ENCODE data around the gene TMCC2.

- TF ChIP-seq EZH2 (IDR thresholded peaks at IDR 0.05; ENCODE audit: low read depth, unreplicated experiment) (no peak), JUNB (IDR thresholded peaks at IDR 0.05; ENCODE audit: unreplicated experiment) (no peak), REST (IDR thresholded peaks at IDR 0.05; ENCODE audit: unreplicated experiment) (no peak), POLR2AphosphoS5 (IDR thresholded peaks at IDR 0.05; ENCODE audit: low read depth) (no peak), EZH2phosphoT487 (IDR thresholded peaks at IDR 0.05; ENCODE audit: unreplicated experiment) (no peak), CREB1 (CRISPR knock-in tag; IDR thresholded peaks at IDR 0.05; ENCODE audit: low read depth) (peak; percentile 31; the same call in 1 of the 2 replicates), STAT1 (IDR thresholded peaks at IDR 0.05; ENCODE audit: unreplicated experiment) (no peak), ZNF331 (CRISPR knock-in tag; IDR thresholded peaks at IDR 0.05; ENCODE audit: low read depth) (peak; percentile 21; the same call in 1 of the 2 replicates), ZNF114 (CRISPR knock-in tag; IDR thresholded peaks at IDR 0.05) (no peak)
- TF ChIP-seq, protein P1, sequence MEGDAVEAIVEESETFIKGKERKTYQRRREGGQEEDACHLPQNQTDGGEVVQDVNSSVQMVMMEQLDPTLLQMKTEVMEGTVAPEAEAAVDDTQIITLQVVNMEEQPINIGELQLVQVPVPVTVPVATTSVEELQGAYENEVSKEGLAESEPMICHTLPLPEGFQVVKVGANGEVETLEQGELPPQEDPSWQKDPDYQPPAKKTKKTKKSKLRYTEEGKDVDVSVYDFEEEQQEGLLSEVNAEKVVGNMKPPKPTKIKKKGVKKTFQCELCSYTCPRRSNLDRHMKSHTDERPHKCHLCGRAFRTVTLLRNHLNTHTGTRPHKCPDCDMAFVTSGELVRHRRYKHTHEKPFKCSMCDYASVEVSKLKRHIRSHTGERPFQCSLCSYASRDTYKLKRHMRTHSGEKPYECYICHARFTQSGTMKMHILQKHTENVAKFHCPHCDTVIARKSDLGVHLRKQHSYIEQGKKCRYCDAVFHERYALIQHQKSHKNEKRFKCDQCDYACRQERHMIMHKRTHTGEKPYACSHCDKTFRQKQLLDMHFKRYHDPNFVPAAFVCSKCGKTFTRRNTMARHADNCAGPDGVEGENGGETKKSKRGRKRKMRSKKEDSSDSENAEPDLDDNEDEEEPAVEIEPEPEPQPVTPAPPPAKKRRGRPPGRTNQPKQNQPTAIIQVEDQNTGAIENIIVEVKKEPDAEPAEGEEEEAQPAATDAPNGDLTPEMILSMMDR (conservative IDR thresholded peaks at IDR 0.05; ENCODE audit: low read depth in 2 of 2), result 0 out of 4 replicates have a peak, but pooled peaks of 1 of the 2 experiments have one; percentile 8
- TF ChIP-seq, protein P2, sequence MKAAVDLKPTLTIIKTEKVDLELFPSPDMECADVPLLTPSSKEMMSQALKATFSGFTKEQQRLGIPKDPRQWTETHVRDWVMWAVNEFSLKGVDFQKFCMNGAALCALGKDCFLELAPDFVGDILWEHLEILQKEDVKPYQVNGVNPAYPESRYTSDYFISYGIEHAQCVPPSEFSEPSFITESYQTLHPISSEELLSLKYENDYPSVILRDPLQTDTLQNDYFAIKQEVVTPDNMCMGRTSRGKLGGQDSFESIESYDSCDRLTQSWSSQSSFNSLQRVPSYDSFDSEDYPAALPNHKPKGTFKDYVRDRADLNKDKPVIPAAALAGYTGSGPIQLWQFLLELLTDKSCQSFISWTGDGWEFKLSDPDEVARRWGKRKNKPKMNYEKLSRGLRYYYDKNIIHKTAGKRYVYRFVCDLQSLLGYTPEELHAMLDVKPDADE (IDR thresholded peaks at IDR 0.05), result no peak
Observed at GRCh38 chr1:205284420-205285144, 56.8 kb downstream of the TMCC2 start.

Data from GM23338 (cell line).